SK-N-SH (cell line): ENCODE measurements around the gene TPST2.

ENCODE experiments used
- MXI1 ChIP-seq: IDR thresholded peaks from 2 replicates; pipeline ENCODE4 v1.6.1; 2012; ENCODE audit warnings: mild to moderate bottlenecking, low read depth, low read length, improper control_type of control experiment
- TF ChIP-seq, protein P1 (sequence below): fragments of 200-600 bp; sonication (generic); IDR thresholded peaks from 2 replicates; pipeline ENCODE4 v1.6.1; 2017; ENCODE audit warnings: antibody characterized with exemption, mild to moderate bottlenecking, moderate library complexity

DNA sequence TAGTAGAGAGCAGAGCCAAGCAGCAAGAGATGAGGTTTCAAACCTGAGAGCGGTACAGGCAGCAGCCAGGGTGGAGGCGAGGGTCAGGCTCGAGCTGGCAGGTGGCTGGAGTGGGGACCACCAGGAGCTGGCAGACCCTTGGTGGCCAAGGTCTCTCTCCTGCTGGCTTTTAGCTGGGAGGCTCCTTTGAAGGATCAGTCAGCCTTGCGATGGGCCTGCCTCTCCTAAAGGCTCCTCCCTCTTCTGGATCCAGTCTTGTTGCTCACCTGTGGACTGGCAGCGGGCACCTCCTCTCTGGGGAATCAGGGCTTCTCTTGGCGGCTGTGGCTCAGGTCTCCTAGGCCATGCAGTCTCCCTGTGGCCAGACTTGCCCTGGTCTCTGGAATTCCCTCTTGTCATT is 24.8 kb downstream of the TPST2 start:
- TF ChIP-seq, protein P1, sequence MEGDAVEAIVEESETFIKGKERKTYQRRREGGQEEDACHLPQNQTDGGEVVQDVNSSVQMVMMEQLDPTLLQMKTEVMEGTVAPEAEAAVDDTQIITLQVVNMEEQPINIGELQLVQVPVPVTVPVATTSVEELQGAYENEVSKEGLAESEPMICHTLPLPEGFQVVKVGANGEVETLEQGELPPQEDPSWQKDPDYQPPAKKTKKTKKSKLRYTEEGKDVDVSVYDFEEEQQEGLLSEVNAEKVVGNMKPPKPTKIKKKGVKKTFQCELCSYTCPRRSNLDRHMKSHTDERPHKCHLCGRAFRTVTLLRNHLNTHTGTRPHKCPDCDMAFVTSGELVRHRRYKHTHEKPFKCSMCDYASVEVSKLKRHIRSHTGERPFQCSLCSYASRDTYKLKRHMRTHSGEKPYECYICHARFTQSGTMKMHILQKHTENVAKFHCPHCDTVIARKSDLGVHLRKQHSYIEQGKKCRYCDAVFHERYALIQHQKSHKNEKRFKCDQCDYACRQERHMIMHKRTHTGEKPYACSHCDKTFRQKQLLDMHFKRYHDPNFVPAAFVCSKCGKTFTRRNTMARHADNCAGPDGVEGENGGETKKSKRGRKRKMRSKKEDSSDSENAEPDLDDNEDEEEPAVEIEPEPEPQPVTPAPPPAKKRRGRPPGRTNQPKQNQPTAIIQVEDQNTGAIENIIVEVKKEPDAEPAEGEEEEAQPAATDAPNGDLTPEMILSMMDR, result no peak
- TF ChIP-seq MXI1, result no peak
